Gastroesophageal sphincter (tissue), 4 donors: Measurements from ENCODE around the gene GMDS. TPM values are rescaled to one million over a fixed set of nuclear protein-coding genes. Genes with fewer than 3 reads are reported as not detected.

ENCODE experiments used
- ATAC-seq: fragments of 150-250 bp; one replicate; pipeline ENCODE4 v1.9.1; 2016; ENCODE audit warnings: mild to moderate bottlenecking, moderate library complexity
- H3K27ac ChIP-seq, 4 donors: fragments of 200-600 bp; sonication (generic) in 3 of 4; 1 replicate in 3 of 4; 2 replicates in 1 of 4; pipeline ENCODE4 v1.5.1; 2016 to 2019
- H3K27me3 ChIP-seq: fragments of 200-600 bp; sonication (generic); one replicate; pipeline ENCODE4 v1.5.1; 2019
- H3K36me3 ChIP-seq, 2 donors: fragments of 200-600 bp; sonication (generic); one replicate each; pipeline ENCODE4 v1.5.1; 2019; ENCODE audit warnings: control low read depth in 1 of 2
- H3K4me1 ChIP-seq, 3 donors: fragments of 200-600 bp; sonication (generic); 1 replicate in 2 of 3; 2 replicates in 1 of 3; pipeline ENCODE4 v1.5.1; 2016 to 2019; ENCODE audit warnings: control low read depth in 2 of 3
- H3K4me3 ChIP-seq, 2 donors: fragments of 200-600 bp; sonication (generic); one replicate each; pipeline ENCODE4 v1.5.1; 2019; ENCODE audit warnings: mild to moderate bottlenecking in 1 of 2, moderate library complexity in 1 of 2
- H3K9me3 ChIP-seq, 3 donors: fragments of 200-600 bp; sonication (generic); one replicate each; pipeline ENCODE4 v1.5.1; 2017 to 2019; ENCODE audit warnings: control low read depth in 2 of 3
- EP300 ChIP-seq: sonication (generic); formaldehyde crosslinking; IDR thresholded peaks from one replicate; pipeline ENCODE4 v1.6.1; 2017; ENCODE audit warnings: antibody characterized with exemption, mild to moderate bottlenecking
- POLR2A ChIP-seq, 2 donors: fragments of 450-650 bp; IDR thresholded peaks; one replicate each; pipeline ENCODE4 v1.6.1; 2017; ENCODE audit warnings: antibody characterized with exemption in 2 of 2, mild to moderate bottlenecking in 2 of 2, moderate library complexity in 1 of 2
- POLR2AphosphoS5 ChIP-seq: sonication (generic); formaldehyde crosslinking; IDR thresholded peaks from one replicate; pipeline ENCODE4 v1.6.1; 2017; ENCODE audit warnings: antibody characterized with exemption
- WGBS, 2 donors: methylation state at CpG; one replicate each; pipeline ENCODE4 v1.1.5; 2018; ENCODE audit warnings: low coverage in 1 of 2; 5-methylcytosine and 5-hydroxymethylcytosine counted together
- total RNA-seq, 4 donors: library from RNA; depleted of rRNA; stranded (reverse); fragments of >200 nt; gene quantifications; one replicate each; pipeline ENCODE4 v1.1.0, GENCODE V29; 2016
- TF ChIP-seq, protein P1 (sequence below), 4 experiments: fragments of 200-600 bp in 2 of 4; fragments of 450-650 bp in 2 of 4; sonication (generic) in 1 of 4; IDR thresholded peaks; one replicate each; pipeline ENCODE4 v1.5.1; 2017 to 2019; ENCODE audit warnings: antibody characterized with exemption in 4 of 4, mild to moderate bottlenecking in 2 of 4, moderate library complexity in 2 of 4

The GMDS gene
- total RNA-seq, 4 donors from 2014 or later = 5.0 to 14.7 (median 6.4) TPM

DNA sequence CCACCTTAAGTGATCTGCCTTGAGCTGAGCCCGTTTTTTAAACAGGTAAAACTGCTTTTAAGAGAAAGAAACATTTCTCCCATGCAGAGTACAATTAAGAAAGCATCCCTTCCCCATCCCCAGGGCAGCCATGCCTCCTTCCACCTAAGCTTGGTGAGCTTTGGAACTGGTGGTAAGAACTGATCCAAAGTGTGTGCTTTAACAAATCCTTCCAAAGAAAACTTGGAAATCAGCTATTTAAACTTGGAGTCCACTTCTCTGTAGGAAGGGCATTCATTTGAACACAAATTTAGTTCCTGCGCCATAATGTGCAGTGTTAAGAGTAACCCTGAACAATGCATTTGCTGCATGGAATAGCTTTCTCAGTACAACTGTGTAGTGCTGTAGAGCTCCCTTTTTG is 17.0 kb downstream of the GMDS start:
- H3K27me3 ChIP-seq = no peaks in the 10 kb centered on the region
- no peaks in the 10 kb centered on the region for H3K4me1 ChIP-seq
- H3K4me3 ChIP-seq = no peak overlapping the region
- no peaks in the 10 kb centered on the region for H3K9me3 ChIP-seq
- no peaks in the 10 kb centered on the region for H3K36me3 ChIP-seq
- TF ChIP-seq, protein P1, sequence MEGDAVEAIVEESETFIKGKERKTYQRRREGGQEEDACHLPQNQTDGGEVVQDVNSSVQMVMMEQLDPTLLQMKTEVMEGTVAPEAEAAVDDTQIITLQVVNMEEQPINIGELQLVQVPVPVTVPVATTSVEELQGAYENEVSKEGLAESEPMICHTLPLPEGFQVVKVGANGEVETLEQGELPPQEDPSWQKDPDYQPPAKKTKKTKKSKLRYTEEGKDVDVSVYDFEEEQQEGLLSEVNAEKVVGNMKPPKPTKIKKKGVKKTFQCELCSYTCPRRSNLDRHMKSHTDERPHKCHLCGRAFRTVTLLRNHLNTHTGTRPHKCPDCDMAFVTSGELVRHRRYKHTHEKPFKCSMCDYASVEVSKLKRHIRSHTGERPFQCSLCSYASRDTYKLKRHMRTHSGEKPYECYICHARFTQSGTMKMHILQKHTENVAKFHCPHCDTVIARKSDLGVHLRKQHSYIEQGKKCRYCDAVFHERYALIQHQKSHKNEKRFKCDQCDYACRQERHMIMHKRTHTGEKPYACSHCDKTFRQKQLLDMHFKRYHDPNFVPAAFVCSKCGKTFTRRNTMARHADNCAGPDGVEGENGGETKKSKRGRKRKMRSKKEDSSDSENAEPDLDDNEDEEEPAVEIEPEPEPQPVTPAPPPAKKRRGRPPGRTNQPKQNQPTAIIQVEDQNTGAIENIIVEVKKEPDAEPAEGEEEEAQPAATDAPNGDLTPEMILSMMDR (IDR thresholded peaks at IDR 0.05) = no peak
- TF ChIP-seq POLR2AphosphoS5 = no peak
- TF ChIP-seq POLR2A (IDR thresholded peaks at IDR 0.05) = no peak
- TF ChIP-seq EP300 = no peak
- ATAC-seq = no peak
- WGBS, 2 donors = 80 to 100% methylated on average over 1 to 2 of the region's 2 CpGs
- H3K27ac ChIP-seq = no peak overlapping the region

DNA sequence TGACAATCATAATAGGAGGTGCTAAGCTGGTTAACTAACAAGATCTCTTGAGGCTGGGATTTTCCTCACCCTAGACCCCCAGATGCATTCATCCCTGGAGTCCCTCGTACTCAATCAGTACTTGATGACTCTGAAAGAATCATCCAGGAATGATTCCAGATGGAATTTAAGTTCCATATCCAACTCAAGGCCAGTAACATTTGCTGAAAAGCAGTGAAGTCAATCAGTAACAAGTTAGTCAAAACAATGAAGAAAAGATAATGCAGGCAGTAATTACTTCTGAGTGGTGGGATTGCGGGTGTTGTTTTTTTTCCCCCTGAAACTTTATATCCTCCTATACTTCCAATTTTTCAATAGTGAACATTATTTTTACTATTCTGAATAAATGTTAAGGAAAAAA is 18.6 kb downstream of the GMDS start:
- H3K4me1 ChIP-seq = no peaks in the 10 kb centered on the region
- H3K4me3 ChIP-seq = no peak overlapping the region
- H3K27ac ChIP-seq = no peak overlapping the region
- TF ChIP-seq, protein P1 (IDR thresholded peaks at IDR 0.05) = no peak
- TF ChIP-seq POLR2A (IDR thresholded peaks at IDR 0.05) (no peak), EP300 (no peak), POLR2AphosphoS5 (no peak)
- no peaks in the 10 kb centered on the region for H3K27me3 ChIP-seq
- 95% methylated on average over 2 of the region's 2 CpGs for WGBS, 2 donors
- no peaks in the 10 kb centered on the region for H3K9me3 ChIP-seq
- no peak for ATAC-seq
- H3K36me3 ChIP-seq = no peaks in the 10 kb centered on the region

DNA sequence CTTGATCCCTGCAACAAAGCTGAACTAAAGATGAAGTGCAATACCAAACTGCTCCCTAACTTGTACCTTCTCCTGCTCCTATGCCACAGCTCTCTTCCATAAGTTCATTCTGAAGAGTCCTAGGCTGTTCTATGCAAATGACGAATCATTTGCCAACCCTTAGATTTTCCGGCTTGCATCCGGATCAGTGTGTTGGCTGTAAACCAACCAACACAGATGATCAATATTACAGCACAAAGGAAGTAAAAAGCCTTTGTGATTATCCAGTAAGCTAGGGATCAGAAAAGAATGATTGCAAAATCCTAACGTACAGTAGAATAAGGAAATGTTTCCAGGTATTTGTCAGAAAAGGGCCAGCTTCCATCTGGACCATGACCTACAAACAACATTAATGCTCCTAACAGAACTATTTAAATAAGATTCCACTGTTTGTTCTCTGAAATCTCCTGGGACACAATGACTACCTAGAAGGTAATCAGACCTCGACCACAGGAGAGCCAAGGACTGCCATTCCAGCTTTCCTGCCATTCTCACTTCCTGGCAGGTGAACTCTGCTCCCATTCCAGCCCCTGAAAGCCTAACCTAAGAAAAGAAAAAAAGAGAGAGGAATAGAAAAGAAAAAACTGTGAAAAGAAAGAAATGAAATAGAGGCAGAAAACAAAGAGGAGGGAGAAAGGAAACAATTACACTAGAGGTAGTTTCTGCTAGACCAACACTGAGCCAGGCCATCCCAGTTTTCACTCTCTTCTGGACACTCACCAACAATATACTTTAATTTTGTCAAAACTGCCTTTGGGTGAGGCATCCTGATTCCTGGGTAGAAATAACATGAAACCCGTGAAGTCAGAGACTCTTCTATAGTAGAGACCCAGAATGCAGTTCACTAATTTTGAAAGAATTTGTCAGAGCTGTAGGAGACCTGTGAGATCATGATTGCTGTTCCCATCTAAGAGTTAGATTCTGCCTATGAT is 19.7 kb downstream of the GMDS start:
- H3K36me3 ChIP-seq = no peaks in the 10 kb centered on the region
- no peak overlapping the region for H3K4me3 ChIP-seq
- H3K4me1 ChIP-seq = no peaks in the 10 kb centered on the region
- ATAC-seq = no peak
- no peaks in the 10 kb centered on the region for H3K27me3 ChIP-seq
- TF ChIP-seq POLR2AphosphoS5 (no peak), POLR2A (IDR thresholded peaks at IDR 0.05) (no peak), EP300 (no peak)
- TF ChIP-seq, protein P1 (IDR thresholded peaks at IDR 0.05) = no peak
- H3K27ac ChIP-seq = no peak overlapping the region
- 80 to 82% methylated on average over 6 of the region's 6 CpGs for WGBS, 2 donors
- no peaks in the 10 kb centered on the region for H3K9me3 ChIP-seq

DNA sequence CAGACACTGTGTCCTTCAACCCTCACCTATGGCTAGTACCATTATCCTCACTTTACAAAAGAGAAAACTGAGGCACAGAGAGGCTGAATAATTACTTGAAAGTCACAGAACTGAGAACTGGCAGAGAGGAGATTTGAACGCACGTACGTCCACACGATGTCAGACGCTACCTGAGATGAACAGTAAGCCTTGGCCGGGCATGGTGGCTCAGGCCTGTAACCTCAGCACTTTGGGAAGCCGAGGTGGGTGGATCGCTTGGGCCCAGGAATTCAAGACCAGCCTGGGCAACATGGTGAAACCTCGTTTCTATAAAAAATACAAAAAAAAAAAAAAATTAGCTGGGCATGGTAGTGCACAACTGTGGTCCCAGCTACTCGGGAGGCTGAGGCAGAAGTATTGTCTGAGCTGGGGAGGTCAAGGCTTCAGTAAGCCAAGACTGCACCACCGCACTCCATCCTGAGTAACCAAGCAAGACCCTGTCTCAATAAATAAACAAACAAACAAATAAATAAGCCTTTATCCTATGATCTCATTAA is 20.5 kb downstream of the GMDS start:
- no peak for TF ChIP-seq EP300
- TF ChIP-seq POLR2AphosphoS5 = no peak
- TF ChIP-seq, protein P1 (IDR thresholded peaks at IDR 0.05) = no peak
- TF ChIP-seq POLR2A (IDR thresholded peaks at IDR 0.05) = no peak
- no peak overlapping the region for H3K27ac ChIP-seq

More for the DNA sequence above, 20.5 kb downstream of the GMDS start:
- WGBS, 2 donors = 88 to 100% methylated on average over 7 to 10 of the region's 11 CpGs
- Histone ChIP-seq H3K36me3 (no peaks in the 10 kb centered on the region), H3K9me3 (no peaks in the 10 kb centered on the region), H3K4me1 (no peaks in the 10 kb centered on the region), H3K4me3 (no peak overlapping the region), H3K27me3 (no peaks in the 10 kb centered on the region)
- ATAC-seq = no peak
